Activated T-cell treated with anti-CD3 and anti-CD28 coated beads, Interleukin-2, amount 50 U/mL, for 24 hours (primary cell): ENCODE data around the gene WDR37.
"Not testable (repeated sequence)": the region's sequence is repeated elsewhere in the genome, so short reads cannot be mapped to it uniquely, and the experiment has no call there.

Source experiments
- DNase-seq: peaks from one replicate; pipeline ENCODE4 v3.0.0-alpha.2; 2020
- H3K27ac Mint-ChIP-seq: 2 replicates; pipeline ENCODE4 v1.8.0; 2020; ENCODE audit warnings: mild to moderate bottlenecking, mixed read lengths
- H3K27me3 Mint-ChIP-seq: 2 replicates; pipeline ENCODE4 v1.8.0; 2020; ENCODE audit warnings: mixed read lengths
- H3K36me3 Mint-ChIP-seq: 2 replicates; pipeline ENCODE4 v1.8.0; 2020; ENCODE audit warnings: low read depth, mixed read lengths
- H3K4me1 Mint-ChIP-seq: 2 replicates; pipeline ENCODE4 v1.8.0; 2020; ENCODE audit warnings: low read depth, mixed read lengths
- H3K4me3 Mint-ChIP-seq: 2 replicates; pipeline ENCODE4 v1.8.0; 2020; ENCODE audit warnings: mild to moderate bottlenecking, moderate library complexity, mixed read lengths
- H3K9me3 Mint-ChIP-seq: 2 replicates; pipeline ENCODE4 v1.8.0; 2020; ENCODE audit warnings: mixed read lengths

WDR37 gene

DNA sequence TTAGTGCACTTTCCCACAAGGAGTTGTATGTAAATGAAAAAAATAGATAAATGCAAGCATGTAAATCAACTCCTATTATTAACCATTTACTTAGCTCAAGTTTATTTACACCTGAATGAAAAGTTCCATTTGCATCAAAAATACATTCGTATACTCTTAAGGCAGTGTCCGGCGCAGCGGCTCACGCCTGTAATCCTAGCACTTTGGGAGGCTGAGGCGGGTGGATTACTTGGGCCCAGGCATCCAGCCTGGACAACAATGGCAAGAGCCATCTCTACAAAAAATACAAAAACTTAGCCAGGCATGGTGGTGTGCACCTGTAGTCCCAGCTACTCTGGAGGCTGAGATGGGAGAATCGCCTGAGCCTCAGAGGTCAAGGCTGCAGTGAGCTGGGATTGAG, 26.3 kb upstream of the WDR37 start:
- Mint-ChIP-seq H3K4me3 (no peak overlapping the region), H3K4me1 (no peaks in the 10 kb centered on the region), H3K27ac (no peak overlapping the region), H3K27me3 (no peaks in the 10 kb centered on the region), H3K9me3 (no peaks in the 10 kb centered on the region), H3K36me3 (peaks cover 35% of the 10 kb centered on the region)
- no peak for DNase-seq

DNA sequence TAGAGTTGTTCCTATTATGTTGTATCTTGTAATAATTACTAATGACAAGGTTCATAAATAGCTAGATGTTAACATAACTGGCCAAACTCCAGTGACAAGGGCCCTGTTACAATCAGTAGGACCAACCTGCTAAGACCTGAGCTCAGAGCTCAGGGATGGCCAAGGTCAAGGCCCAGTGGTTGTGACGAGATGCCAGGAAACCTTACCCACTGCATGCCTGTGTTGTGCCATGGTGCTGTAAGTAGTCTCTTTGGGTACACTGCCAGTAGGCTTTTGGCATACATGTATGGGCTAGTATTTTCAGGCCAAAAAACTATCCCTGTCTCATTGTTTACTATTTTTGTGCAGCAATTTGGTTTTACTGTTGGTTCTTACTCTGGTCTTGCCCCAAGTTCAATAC, 22.6 kb upstream of the WDR37 start:
- H3K27me3 Mint-ChIP-seq = no peaks in the 10 kb centered on the region
- no peaks in the 10 kb centered on the region for H3K9me3 Mint-ChIP-seq
- no peak for DNase-seq
- H3K4me3 Mint-ChIP-seq = no peak overlapping the region
- H3K4me1 Mint-ChIP-seq = peaks cover 17% of the 10 kb centered on the region
- no peak overlapping the region for H3K27ac Mint-ChIP-seq
- peaks cover 43% of the 10 kb centered on the region for H3K36me3 Mint-ChIP-seq

DNA sequence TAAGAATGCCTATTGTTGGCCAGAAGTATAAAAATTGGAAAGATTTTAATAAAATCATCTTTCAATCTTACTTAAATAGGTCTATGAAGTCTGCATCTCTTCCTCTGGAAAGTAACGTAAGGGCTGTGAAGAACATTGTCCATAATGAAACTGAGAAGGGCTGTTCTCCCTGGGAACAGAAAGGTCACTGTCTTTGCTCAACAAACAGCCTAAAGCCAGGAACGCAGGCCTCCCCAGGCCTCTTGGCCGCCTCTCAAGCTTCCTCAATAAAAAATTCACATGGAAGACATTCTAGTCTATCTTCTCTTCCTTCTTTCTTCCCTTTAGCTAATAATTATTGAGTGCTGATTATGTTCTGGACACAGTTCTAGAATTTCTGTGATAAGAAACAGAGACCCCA, 21.4 kb upstream of the WDR37 start:
- Mint-ChIP-seq H3K4me3 (no peak overlapping the region), H3K27me3 (no peaks in the 10 kb centered on the region), H3K4me1 (peaks cover 17% of the 10 kb centered on the region), H3K9me3 (no peaks in the 10 kb centered on the region), H3K27ac (no peak overlapping the region), H3K36me3 (peaks cover 47% of the 10 kb centered on the region)
- DNase-seq = no peak

DNA sequence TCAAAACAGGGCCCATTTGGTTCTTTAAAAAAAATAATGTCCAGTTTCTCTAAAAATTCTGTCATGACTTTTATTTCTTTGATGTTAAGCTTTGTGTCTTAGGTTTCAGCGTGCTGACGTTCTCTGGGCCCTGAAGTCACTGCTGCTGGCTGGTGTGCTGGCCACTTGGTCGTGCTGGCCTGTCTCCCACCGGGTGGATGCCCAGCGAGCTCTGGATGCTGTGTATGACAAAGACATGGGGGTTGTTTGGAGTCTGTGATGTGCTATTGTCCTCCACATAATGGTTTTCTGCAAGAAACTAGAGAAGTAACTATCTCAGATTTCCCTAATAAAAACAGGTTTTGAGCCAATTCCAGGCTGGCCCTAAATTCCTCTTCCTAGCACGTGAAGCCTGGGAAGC, 21.0 kb upstream of the WDR37 start:
- Mint-ChIP-seq H3K27ac (no peak overlapping the region), H3K4me1 (peaks cover 17% of the 10 kb centered on the region), H3K9me3 (no peaks in the 10 kb centered on the region), H3K4me3 (no peak overlapping the region), H3K36me3 (peaks cover 50% of the 10 kb centered on the region), H3K27me3 (no peaks in the 10 kb centered on the region)
- DNase-seq = no peak

DNA sequence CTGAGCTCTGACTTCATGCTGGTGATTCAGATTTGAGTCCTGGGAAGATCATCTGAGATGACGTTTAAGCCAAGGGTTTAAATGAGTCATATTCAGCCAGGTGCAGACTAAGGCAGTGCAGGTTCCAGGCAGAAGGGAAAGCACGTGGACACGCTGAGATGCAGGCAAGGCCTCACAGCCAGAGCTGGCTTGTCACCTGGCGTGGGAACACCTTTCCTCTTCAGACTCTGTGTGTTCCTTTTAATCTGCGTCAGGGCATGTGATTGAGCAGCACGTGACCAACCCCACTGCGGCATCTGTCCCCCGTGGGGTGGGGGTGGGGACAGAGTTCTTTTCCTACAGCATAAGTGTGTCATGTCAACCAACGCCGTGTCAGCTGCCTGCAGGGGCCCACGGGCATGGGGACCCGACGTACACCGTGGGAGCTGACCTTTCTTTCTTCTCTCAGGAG, 19.8 kb upstream of the WDR37 start:
- no peak for DNase-seq
- Mint-ChIP-seq H3K27ac (peak overlapping the region; percentile 88), H3K4me3 (no peak overlapping the region)

DNA sequence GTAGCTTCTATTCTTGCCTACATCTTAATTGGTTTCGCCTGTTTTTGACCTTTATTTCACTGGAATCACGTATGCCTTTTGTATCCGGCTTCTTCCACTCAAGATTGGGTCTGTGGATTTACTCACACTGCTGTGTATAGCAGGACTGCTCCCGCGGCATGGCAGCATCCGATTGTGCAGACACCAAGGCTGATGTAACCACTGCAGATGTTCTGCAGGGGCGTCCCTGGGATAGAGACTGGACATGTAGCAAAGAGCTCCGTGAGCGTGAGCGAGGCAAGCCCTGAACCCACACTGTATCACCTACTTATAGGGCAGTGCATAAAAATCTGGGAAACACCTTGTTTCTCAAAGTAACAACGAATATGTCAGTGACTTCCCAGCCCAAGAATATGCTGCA, 19.1 kb upstream of the WDR37 start:
- no peak for DNase-seq
- no peaks in the 10 kb centered on the region for H3K9me3 Mint-ChIP-seq
- H3K4me3 Mint-ChIP-seq = no peak overlapping the region
- H3K4me1 Mint-ChIP-seq = peaks cover 17% of the 10 kb centered on the region
- H3K27me3 Mint-ChIP-seq = no peaks in the 10 kb centered on the region
- H3K36me3 Mint-ChIP-seq = peaks cover 67% of the 10 kb centered on the region
- peak overlapping the region; percentile 88 for H3K27ac Mint-ChIP-seq

More for the DNA sequence above, 19.8 kb upstream of the WDR37 start:
- no peaks in the 10 kb centered on the region for H3K27me3 Mint-ChIP-seq
- H3K9me3 Mint-ChIP-seq = no peaks in the 10 kb centered on the region
- peaks cover 62% of the 10 kb centered on the region for H3K36me3 Mint-ChIP-seq
- H3K4me1 Mint-ChIP-seq = peaks cover 17% of the 10 kb centered on the region

DNA sequence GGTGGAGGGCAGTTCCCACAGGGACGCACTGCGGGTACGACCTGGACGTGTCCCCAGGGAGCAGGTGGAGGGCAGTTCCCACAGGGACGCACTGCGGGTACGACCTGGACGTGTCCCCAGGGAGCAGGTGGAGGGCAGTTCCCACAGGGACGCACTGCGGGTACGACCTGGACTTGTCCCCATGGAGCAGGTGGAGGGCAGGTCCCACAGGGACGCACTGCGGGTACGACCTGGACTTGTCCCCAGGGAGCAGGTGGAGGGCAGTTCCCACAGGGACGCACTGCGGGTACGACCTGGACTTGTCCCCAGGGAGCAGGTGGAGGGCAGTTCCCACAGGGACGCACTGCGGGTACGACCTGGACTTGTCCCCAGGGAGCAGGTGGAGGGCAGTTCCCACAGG, 17.4 kb upstream of the WDR37 start:
- not testable (repeated sequence) for H3K4me3 Mint-ChIP-seq, H3K27me3 Mint-ChIP-seq, DNase-seq, H3K27ac Mint-ChIP-seq, H3K9me3 Mint-ChIP-seq
- Mint-ChIP-seq H3K36me3 (peaks cover 80% of the 10 kb centered on the region), H3K4me1 (peaks cover 26% of the 10 kb centered on the region)

DNA sequence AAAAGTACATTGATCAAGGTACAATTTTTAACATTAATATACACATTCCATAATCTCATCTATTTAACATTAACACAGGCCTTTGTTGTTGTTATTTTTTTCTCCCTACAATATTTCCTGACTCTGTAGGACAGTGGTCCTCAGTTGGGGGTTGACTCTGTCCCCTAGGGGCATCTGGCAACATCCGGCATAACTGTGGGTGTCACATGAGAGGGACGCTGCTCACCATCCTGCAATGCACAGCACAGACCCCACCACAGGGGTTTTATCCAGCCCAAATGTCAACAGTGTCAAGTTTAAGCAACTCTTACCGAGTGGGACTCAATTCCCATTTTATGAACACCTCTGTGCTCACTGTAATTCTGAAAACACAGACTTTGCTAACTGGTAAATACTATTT, 16.1 kb upstream of the WDR37 start:
- DNase-seq = no peak
- H3K27me3 Mint-ChIP-seq = no peaks in the 10 kb centered on the region
- peaks cover 83% of the 10 kb centered on the region for H3K36me3 Mint-ChIP-seq
- H3K9me3 Mint-ChIP-seq = no peaks in the 10 kb centered on the region
- H3K4me3 Mint-ChIP-seq = no peak overlapping the region
- H3K4me1 Mint-ChIP-seq = peaks cover 39% of the 10 kb centered on the region
- peak overlapping the region; percentile 12 for H3K27ac Mint-ChIP-seq

DNA sequence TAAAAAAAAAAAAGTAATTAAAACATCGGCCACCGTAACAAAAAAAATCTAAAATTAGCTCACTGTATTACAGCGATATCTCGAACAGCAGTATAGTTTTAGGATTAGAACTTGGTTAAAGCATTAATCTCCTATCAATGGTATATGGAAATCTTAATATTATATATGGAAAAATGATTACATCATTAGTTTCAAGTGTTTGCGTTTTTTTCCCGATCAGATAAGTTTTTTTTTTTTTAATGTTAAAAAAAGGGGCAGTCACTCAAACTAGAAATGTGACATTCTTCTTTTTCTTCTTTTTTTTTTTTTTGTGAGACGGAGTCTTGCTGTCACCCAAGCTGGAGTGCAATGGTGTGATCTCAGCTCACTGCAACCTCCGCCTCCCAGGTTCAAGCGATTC, 14.7 kb upstream of the WDR37 start:
- H3K27ac Mint-ChIP-seq = peak overlapping the region; percentile 40
- H3K4me3 Mint-ChIP-seq = no peak overlapping the region
- peaks cover 88% of the 10 kb centered on the region for H3K36me3 Mint-ChIP-seq
- H3K9me3 Mint-ChIP-seq = no peaks in the 10 kb centered on the region
- H3K4me1 Mint-ChIP-seq = peaks cover 41% of the 10 kb centered on the region
- DNase-seq = no peak
- no peaks in the 10 kb centered on the region for H3K27me3 Mint-ChIP-seq

DNA sequence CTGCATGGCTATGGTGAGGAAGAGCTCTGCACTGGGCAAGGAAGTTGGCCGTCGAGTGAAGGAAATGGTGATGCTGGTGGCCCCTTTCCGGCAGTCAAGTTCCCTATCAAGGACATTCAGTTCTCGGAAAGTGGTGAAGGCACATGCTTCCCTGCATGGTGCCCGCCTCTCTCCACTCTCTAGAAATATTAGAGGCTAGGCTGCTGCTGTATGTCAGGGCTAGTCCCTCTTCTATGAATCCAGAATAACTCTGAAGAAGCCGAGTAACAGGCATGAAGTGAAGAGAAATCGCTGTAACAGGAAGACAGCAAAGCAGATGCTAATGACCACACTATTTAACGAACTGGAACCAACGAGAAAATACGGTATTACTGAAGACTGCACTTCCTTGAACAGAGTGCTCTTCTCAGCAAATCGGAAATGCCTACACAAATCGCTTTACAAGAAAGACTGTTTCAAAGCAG, 12.6 kb upstream of the WDR37 start:
- H3K4me1 Mint-ChIP-seq = peaks cover 43% of the 10 kb centered on the region
- H3K27ac Mint-ChIP-seq = peak overlapping the region; percentile 94
- no peaks in the 10 kb centered on the region for H3K27me3 Mint-ChIP-seq

DNA sequence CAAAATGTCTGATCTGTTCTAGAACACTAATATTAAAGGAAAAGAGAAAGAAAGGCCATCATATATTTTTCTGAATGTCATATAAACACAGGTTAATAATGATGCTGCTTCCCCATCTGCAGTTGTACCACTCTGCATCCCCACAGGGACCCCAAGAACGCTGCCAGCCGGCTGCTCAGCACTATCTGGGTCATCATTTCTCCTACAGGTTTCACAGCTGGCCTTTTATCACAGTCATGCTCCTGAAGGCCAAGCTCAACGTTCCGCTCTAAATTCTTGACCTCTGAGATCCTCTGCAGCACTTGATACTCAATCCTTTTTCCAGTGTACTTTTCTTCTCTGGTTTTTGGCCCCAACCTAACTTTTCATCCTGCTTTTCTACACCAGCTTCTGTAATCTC, 12.0 kb upstream of the WDR37 start:
- Mint-ChIP-seq H3K4me3 (peak overlapping the region; percentile 76), H3K27me3 (no peaks in the 10 kb centered on the region), H3K27ac (peak overlapping the region; percentile 94), H3K9me3 (no peaks in the 10 kb centered on the region), H3K36me3 (peaks cover 85% of the 10 kb centered on the region), H3K4me1 (peaks cover 43% of the 10 kb centered on the region)
- no peak for DNase-seq

More for the DNA sequence above, 12.6 kb upstream of the WDR37 start:
- peaks cover 80% of the 10 kb centered on the region for H3K36me3 Mint-ChIP-seq
- peak overlapping the region; percentile 76 for H3K4me3 Mint-ChIP-seq
- no peak for DNase-seq
- no peaks in the 10 kb centered on the region for H3K9me3 Mint-ChIP-seq

DNA sequence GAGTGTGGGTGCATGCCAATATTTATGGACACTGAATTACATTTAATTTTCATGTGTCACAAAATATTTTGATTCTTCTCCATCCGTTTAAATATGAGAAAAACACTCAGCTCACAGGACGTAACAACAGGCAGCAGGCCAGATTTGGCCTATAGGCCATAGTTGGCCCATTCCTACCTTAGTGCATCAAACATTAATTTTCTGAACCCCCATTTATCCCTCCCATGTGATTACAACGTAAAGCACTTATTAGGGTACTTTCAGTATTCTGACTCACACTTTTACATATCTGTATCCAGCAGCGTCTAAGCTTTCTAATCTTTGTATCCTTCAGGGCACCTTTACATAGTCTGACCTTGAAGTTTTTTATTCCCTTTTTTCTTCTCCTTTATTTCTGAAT, 11.2 kb upstream of the WDR37 start:
- Mint-ChIP-seq H3K27me3 (no peaks in the 10 kb centered on the region), H3K4me3 (peak overlapping the region; percentile 76), H3K36me3 (peaks cover 86% of the 10 kb centered on the region), H3K9me3 (no peaks in the 10 kb centered on the region), H3K27ac (peak overlapping the region; percentile 94), H3K4me1 (peaks cover 43% of the 10 kb centered on the region)
- no peak for DNase-seq

DNA sequence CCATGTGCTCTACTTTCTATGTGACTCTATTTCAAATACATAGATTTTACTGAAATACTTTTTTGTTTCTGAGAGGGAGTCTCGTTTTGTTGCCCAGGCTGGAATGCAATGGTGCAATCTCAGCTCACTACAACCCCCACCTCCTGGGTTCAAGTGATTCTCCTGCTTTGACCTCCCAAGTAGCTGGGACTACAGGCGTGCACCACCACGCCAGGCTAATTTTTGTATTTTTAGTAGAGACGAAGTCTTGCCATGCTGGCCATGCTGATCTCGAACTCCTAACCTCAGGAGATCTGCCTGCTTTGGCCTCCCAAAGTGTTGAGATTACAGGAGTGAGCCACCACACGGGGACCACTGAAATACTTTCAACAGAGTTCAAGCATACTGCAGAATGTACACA, 10.8 kb upstream of the WDR37 start:
- no peak for DNase-seq
- H3K36me3 Mint-ChIP-seq = peaks cover 84% of the 10 kb centered on the region
- peak overlapping the region; percentile 94 for H3K27ac Mint-ChIP-seq
- no peaks in the 10 kb centered on the region for H3K27me3 Mint-ChIP-seq
- peak overlapping the region; percentile 76 for H3K4me3 Mint-ChIP-seq
- H3K4me1 Mint-ChIP-seq = peaks cover 45% of the 10 kb centered on the region
- H3K9me3 Mint-ChIP-seq = no peaks in the 10 kb centered on the region

DNA sequence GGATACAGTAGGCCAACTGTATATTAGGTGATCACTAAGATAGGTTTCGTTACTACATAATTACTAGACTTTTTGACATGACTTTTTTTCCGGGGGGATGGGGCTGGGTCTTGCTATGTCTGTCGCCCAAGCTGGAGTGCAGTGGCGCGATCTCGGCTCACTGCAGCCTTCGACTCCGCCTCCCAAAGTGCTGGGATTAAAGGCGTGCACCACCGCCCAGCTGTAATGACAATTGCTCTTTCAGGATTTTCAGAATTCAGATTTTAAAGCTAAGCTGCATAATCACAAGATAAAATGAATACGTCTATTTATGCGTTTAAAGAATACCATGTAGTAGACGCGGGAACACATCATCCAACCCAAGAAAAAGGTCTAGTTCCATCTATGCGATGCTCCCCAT, 8.2 kb upstream of the WDR37 start:
- Mint-ChIP-seq H3K27me3 (no peaks in the 10 kb centered on the region), H3K36me3 (peaks cover 84% of the 10 kb centered on the region), H3K4me1 (peaks cover 68% of the 10 kb centered on the region), H3K27ac (peak overlapping the region; percentile 99), H3K4me3 (peak overlapping the region; percentile 95), H3K9me3 (no peaks in the 10 kb centered on the region)
- DNase-seq = no peak

DNA sequence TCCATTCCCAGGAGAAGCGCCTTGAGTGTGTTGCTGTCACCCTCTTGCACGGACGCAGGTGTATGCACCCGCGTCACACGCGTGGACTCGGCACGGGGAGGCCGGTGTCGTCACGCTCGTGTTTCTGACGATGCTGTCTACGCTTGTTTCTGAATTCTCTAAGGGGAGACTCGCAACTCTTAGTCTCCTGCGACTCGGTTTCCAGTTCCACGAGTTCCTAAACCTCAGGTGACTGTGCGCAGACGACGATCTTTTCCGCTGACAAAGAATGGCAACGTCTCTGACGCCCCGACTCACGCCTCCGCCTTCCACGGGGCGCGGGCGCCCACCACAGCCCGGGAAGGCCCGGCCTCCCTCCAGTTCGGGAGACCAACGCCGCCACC, 7.8 kb upstream of the WDR37 start:
- peaks cover 84% of the 10 kb centered on the region for H3K36me3 Mint-ChIP-seq
- no peaks in the 10 kb centered on the region for H3K27me3 Mint-ChIP-seq
- peak overlapping the region; percentile 95 for H3K4me3 Mint-ChIP-seq
- H3K4me1 Mint-ChIP-seq = peaks cover 67% of the 10 kb centered on the region
- no peak for DNase-seq
- H3K9me3 Mint-ChIP-seq = no peaks in the 10 kb centered on the region
- H3K27ac Mint-ChIP-seq = peak overlapping the region; percentile 99
